ENCODE data around the gene KRTAP12-4. TPM values are rescaled to one million over a fixed set of nuclear protein-coding genes. Genes with fewer than 3 reads are reported as not detected.
"Not testable (repeated sequence)": the region's sequence is repeated elsewhere in the genome, so short reads cannot be mapped to it uniquely, and the experiment has no call there.

KRTAP12-4 gene
- total and polyA plus RNA-seq, 9 donors: not detected

- no peak overlapping the region for H3K27ac ChIP-seq (ENCODE audit: low read length)
Measured at GRCh38 chr21:44611551-44611950, 42.9 kb downstream of the KRTAP12-4 start.

GRCh38 chr21:44610157-44610843, 44.2 kb downstream of the KRTAP12-4 start:
- WGBS (ENCODE audit: insufficient coverage): 94% methylated on average over 7 of the region's 7 CpGs
- H3K9me3 ChIP-seq (replicated peaks; ENCODE audit: control insufficient read depth, low read depth, low read length); H3K4me3 ChIP-seq (ENCODE audit: low read length); H3K27ac ChIP-seq (ENCODE audit: low read length); H3K4me1 ChIP-seq (ENCODE audit: control insufficient read depth, insufficient read depth, low read length); DNase-seq; H3K36me3 ChIP-seq (ENCODE audit: control insufficient read depth, insufficient read depth, low read length); H3K27me3 ChIP-seq (ENCODE audit: control insufficient read depth, insufficient read depth, low read length): not testable (repeated sequence)

More at GRCh38 chr21:44611551-44611950, 42.9 kb downstream of the KRTAP12-4 start:
- DNase-seq: no peak
- Histone ChIP-seq H3K27me3 (ENCODE audit: control insufficient read depth, insufficient read depth, low read length) (peaks cover 11% of the 10 kb centered on the region), H3K36me3 (ENCODE audit: control insufficient read depth, insufficient read depth, low read length) (no peaks in the 10 kb centered on the region), H3K4me3 (ENCODE audit: low read length) (no peak overlapping the region), H3K9me3 (replicated peaks; ENCODE audit: control insufficient read depth, low read depth, low read length) (peaks cover 9% of the 10 kb centered on the region), H3K4me1 (ENCODE audit: control insufficient read depth, insufficient read depth, low read length) (no peaks in the 10 kb centered on the region)
- WGBS (ENCODE audit: insufficient coverage): 87% methylated on average over 3 of the region's 4 CpGs

- DNase-seq: no peak
- peaks cover 9% of the 10 kb centered on the region for H3K9me3 ChIP-seq (replicated peaks; ENCODE audit: control insufficient read depth, low read depth, low read length)
- no peak overlapping the region for H3K4me3 ChIP-seq (ENCODE audit: low read length)
- no peaks in the 10 kb centered on the region for H3K4me1 ChIP-seq (ENCODE audit: control insufficient read depth, insufficient read depth, low read length)
- no peak overlapping the region for H3K27ac ChIP-seq (ENCODE audit: low read length)
- H3K36me3 ChIP-seq (ENCODE audit: control insufficient read depth, insufficient read depth, low read length): no peaks in the 10 kb centered on the region
- peaks cover 3% of the 10 kb centered on the region for H3K27me3 ChIP-seq (ENCODE audit: control insufficient read depth, insufficient read depth, low read length)
Measured at GRCh38 chr21:44609193-44609592, 45.3 kb downstream of the KRTAP12-4 start.

- WGBS (ENCODE audit: insufficient coverage): 86% methylated on average over 2 of the region's 4 CpGs
- Histone ChIP-seq H3K36me3 (ENCODE audit: control insufficient read depth, insufficient read depth, low read length) (no peaks in the 10 kb centered on the region), H3K27ac (ENCODE audit: low read length) (no peak overlapping the region), H3K9me3 (replicated peaks; ENCODE audit: control insufficient read depth, low read depth, low read length) (peaks cover 6% of the 10 kb centered on the region), H3K4me1 (ENCODE audit: control insufficient read depth, insufficient read depth, low read length) (peaks cover 1% of the 10 kb centered on the region), H3K4me3 (ENCODE audit: low read length) (no peak overlapping the region), H3K27me3 (ENCODE audit: control insufficient read depth, insufficient read depth, low read length) (peaks cover 8% of the 10 kb centered on the region)
- no peak for DNase-seq
Measured at GRCh38 chr21:44606495-44606894, 48.0 kb downstream of the KRTAP12-4 start.

Other genes starting within 250 kb of the KRTAP12-4 start
- gene LRRC3, start 199.1 kb downstream of the KRTAP12-4 start, total RNA-seq: 0.98 TPM
- 1 to 10 TPM; 2.2 to 4.2 (median 2.5) TPM for gene LRRC3, start 199.1 kb downstream of the KRTAP12-4 start, polyA plus RNA-seq (ENCODE audit: insufficient read depth in 1 of 8, insufficient read length in 8 of 8, low replicate concordance in 1 of 8)
- not detected for gene KRTAP10-1, start 114.5 kb downstream of the KRTAP12-4 start, total RNA-seq
- gene KRTAP10-1, start 114.5 kb downstream of the KRTAP12-4 start, polyA plus RNA-seq (ENCODE audit: insufficient read depth in 1 of 8, insufficient read length in 8 of 8, low replicate concordance in 1 of 8): not detected
- not detected for gene KRTAP10-2, start 103.2 kb downstream of the KRTAP12-4 start, total RNA-seq
- not detected for gene KRTAP10-2, start 103.2 kb downstream of the KRTAP12-4 start, polyA plus RNA-seq (ENCODE audit: insufficient read depth in 1 of 8, insufficient read length in 8 of 8, low replicate concordance in 1 of 8)
- gene KRTAP10-3, start 95.9 kb downstream of the KRTAP12-4 start, total RNA-seq: not detected
- not detected for gene KRTAP10-3, start 95.9 kb downstream of the KRTAP12-4 start, polyA plus RNA-seq (ENCODE audit: insufficient read depth in 1 of 8, insufficient read length in 8 of 8, low replicate concordance in 1 of 8)
- gene KRTAP10-4, start 80.9 kb downstream of the KRTAP12-4 start, total RNA-seq: not detected
- gene KRTAP10-4, start 80.9 kb downstream of the KRTAP12-4 start, polyA plus RNA-seq (ENCODE audit: insufficient read depth in 1 of 8, insufficient read length in 8 of 8, low replicate concordance in 1 of 8): not detected
- not detected for gene KRTAP10-5, start 74.1 kb downstream of the KRTAP12-4 start, total RNA-seq
- not detected for gene KRTAP10-5, start 74.1 kb downstream of the KRTAP12-4 start, polyA plus RNA-seq (ENCODE audit: insufficient read depth in 1 of 8, insufficient read length in 8 of 8, low replicate concordance in 1 of 8)
- not detected for gene KRTAP10-6, start 62.2 kb downstream of the KRTAP12-4 start, total RNA-seq
- gene KRTAP10-6, start 62.2 kb downstream of the KRTAP12-4 start, polyA plus RNA-seq (ENCODE audit: insufficient read depth in 1 of 8, insufficient read length in 8 of 8, low replicate concordance in 1 of 8): not detected
- not detected for gene KRTAP10-7, start 54.1 kb downstream of the KRTAP12-4 start, total RNA-seq
- not detected for gene KRTAP10-7, start 54.1 kb downstream of the KRTAP12-4 start, polyA plus RNA-seq (ENCODE audit: insufficient read depth in 1 of 8, insufficient read length in 8 of 8, low replicate concordance in 1 of 8)
- gene KRTAP10-8, start 42.6 kb downstream of the KRTAP12-4 start, total RNA-seq: not detected
- gene KRTAP10-8, start 42.6 kb downstream of the KRTAP12-4 start, polyA plus RNA-seq (ENCODE audit: insufficient read depth in 1 of 8, insufficient read length in 8 of 8, low replicate concordance in 1 of 8): not detected
- gene KRTAP10-9, start 27.6 kb downstream of the KRTAP12-4 start, total RNA-seq: not detected
- gene KRTAP10-9, start 27.6 kb downstream of the KRTAP12-4 start, polyA plus RNA-seq (ENCODE audit: insufficient read depth in 1 of 8, insufficient read length in 8 of 8, low replicate concordance in 1 of 8): not detected
- gene KRTAP10-10, start 17.3 kb downstream of the KRTAP12-4 start, total RNA-seq: not detected
- not detected for gene KRTAP10-10, start 17.3 kb downstream of the KRTAP12-4 start, polyA plus RNA-seq (ENCODE audit: insufficient read depth in 1 of 8, insufficient read length in 8 of 8, low replicate concordance in 1 of 8)
- gene KRTAP10-11, start 8.2 kb downstream of the KRTAP12-4 start, total RNA-seq: not detected
- gene KRTAP10-11, start 8.2 kb downstream of the KRTAP12-4 start, polyA plus RNA-seq (ENCODE audit: insufficient read depth in 1 of 8, insufficient read length in 8 of 8, low replicate concordance in 1 of 8): not detected
- not detected for gene KRTAP12-3, start 3.3 kb upstream of the KRTAP12-4 start, total RNA-seq
- not detected for gene KRTAP12-3, start 3.3 kb upstream of the KRTAP12-4 start, polyA plus RNA-seq (ENCODE audit: insufficient read depth in 1 of 8, insufficient read length in 8 of 8, low replicate concordance in 1 of 8)
- not detected for gene KRTAP12-2, start 12.3 kb upstream of the KRTAP12-4 start, total RNA-seq
- not detected for gene KRTAP12-2, start 12.3 kb upstream of the KRTAP12-4 start, polyA plus RNA-seq (ENCODE audit: insufficient read depth in 1 of 8, insufficient read length in 8 of 8, low replicate concordance in 1 of 8)
- gene KRTAP12-1, start 27.5 kb upstream of the KRTAP12-4 start, total RNA-seq: not detected
- gene KRTAP12-1, start 27.5 kb upstream of the KRTAP12-4 start, polyA plus RNA-seq (ENCODE audit: insufficient read depth in 1 of 8, insufficient read length in 8 of 8, low replicate concordance in 1 of 8): not detected
- not detected for gene KRTAP10-12, start 42.5 kb upstream of the KRTAP12-4 start, total RNA-seq
- not detected for gene KRTAP10-12, start 42.5 kb upstream of the KRTAP12-4 start, polyA plus RNA-seq (ENCODE audit: insufficient read depth in 1 of 8, insufficient read length in 8 of 8, low replicate concordance in 1 of 8)
- 0.04 TPM for gene TSPEAR, start 56.9 kb upstream of the KRTAP12-4 start, total RNA-seq
- 1 to 10 TPM in 1 of 8 donors, under 1 TPM in 5, not detected in 2; 0.07 to 1.5 (median 0.10) TPM for gene TSPEAR, start 56.9 kb upstream of the KRTAP12-4 start, polyA plus RNA-seq (ENCODE audit: insufficient read depth in 1 of 8, insufficient read length in 8 of 8, low replicate concordance in 1 of 8)
- 45.9 TPM for gene UBE2G2, start 147.2 kb upstream of the KRTAP12-4 start, total RNA-seq
- 100 to 1,000 TPM in 1 of 8 donors, 10 to 100 TPM in 7; 55.6 to 106 (median 70.5) TPM for gene UBE2G2, start 147.2 kb upstream of the KRTAP12-4 start, polyA plus RNA-seq (ENCODE audit: insufficient read depth in 1 of 8, insufficient read length in 8 of 8, low replicate concordance in 1 of 8)
- gene SUMO3, start 163.4 kb upstream of the KRTAP12-4 start, total RNA-seq: 51.7 TPM
- 10 to 100 TPM; 63.1 to 82.5 (median 72.9) TPM for gene SUMO3, start 163.4 kb upstream of the KRTAP12-4 start, polyA plus RNA-seq (ENCODE audit: insufficient read depth in 1 of 8, insufficient read length in 8 of 8, low replicate concordance in 1 of 8)
- gene PTTG1IP, start 219.0 kb upstream of the KRTAP12-4 start, total RNA-seq: 127 TPM
- 100 to 1,000 TPM; 126 to 149 (median 138) TPM for gene PTTG1IP, start 219.0 kb upstream of the KRTAP12-4 start, polyA plus RNA-seq (ENCODE audit: insufficient read depth in 1 of 8, insufficient read length in 8 of 8, low replicate concordance in 1 of 8)

Data from muscle of leg (tissue), 11 donors.